Tibial artery (tissue), 4 donors: ENCODE data around the gene ACRV1.

ENCODE experiments used
- DNase-seq, 2 donors: peaks; one replicate each; pipeline ENCODE4 v3.0.0-alpha.2; 2019
- H3K27ac ChIP-seq, 2 donors: fragments of 200-600 bp; sonication (generic) in 1 of 2; 1 replicate in 1 of 2; 2 replicates in 1 of 2; pipeline ENCODE4 v1.5.1; 2018 to 2019; ENCODE audit warnings: mild to moderate bottlenecking in 1 of 2
- H3K27me3 ChIP-seq, 2 donors: fragments of 200-600 bp; sonication (generic) in 1 of 2; one replicate each; pipeline versions ENCODE4 v1.5.1 to v1.6.0; 2016 to 2019
- H3K36me3 ChIP-seq, 3 donors: fragments of 200-600 bp; sonication (generic) in 2 of 3; one replicate each; pipeline ENCODE4 v1.5.1; 2016 to 2019; ENCODE audit warnings: mild to moderate bottlenecking in 2 of 3
- H3K4me1 ChIP-seq, 4 donors: fragments of 200-600 bp; sonication (generic) in 2 of 4; 1 replicate in 3 of 4; 2 replicates in 1 of 4; pipeline ENCODE4 v1.5.1; 2016 to 2019
- H3K4me3 ChIP-seq, 2 donors: fragments of 200-600 bp; sonication (generic) in 1 of 2; 1 replicate in 1 of 2; 2 replicates in 1 of 2; pipeline ENCODE4 v1.5.1; 2018 to 2019; ENCODE audit warnings: mild to moderate bottlenecking in 2 of 2
- H3K9me3 ChIP-seq, 3 donors: fragments of 200-600 bp; sonication (generic) in 1 of 3; one replicate each; pipeline ENCODE4 v1.5.1; 2016 to 2019
- CTCF ChIP-seq, 2 experiments: fragments of 200-600 bp in 1 of 2; fragments of 450-650 bp in 1 of 2; IDR thresholded peaks; one replicate each; pipeline ENCODE4 v1.5.1; 2017 to 2019; ENCODE audit warnings: antibody characterized with exemption in 2 of 2, mild to moderate bottlenecking in 1 of 2, moderate library complexity in 1 of 2
- intact Hi-C: fragments of 100-400 bp; cut with DNase I; formaldehyde crosslinking; loops from one replicate; pipeline ENCODE4 v1.15.0; 2023; ENCODE audit warnings: low total_unique reads

ACRV1 gene

GRCh38 chr11:125688632-125689031 is 8.0 kb upstream of the ACRV1 start:
- Histone ChIP-seq H3K4me3 (no peak overlapping the region), H3K4me1 (no peaks in the 10 kb centered on the region), H3K27me3 (no peaks in the 10 kb centered on the region), H3K36me3 (no peaks in the 10 kb centered on the region), H3K9me3 (no peaks in the 10 kb centered on the region), H3K27ac (no peak overlapping the region)
- no peak for DNase-seq
- no peak for TF ChIP-seq CTCF (IDR thresholded peaks at IDR 0.05)
- intact Hi-C loops: no loop called here

GRCh38 chr11:125688066-125688465 is 7.4 kb upstream of the ACRV1 start:
- intact Hi-C loops: no loop called here
- no peaks in the 10 kb centered on the region for H3K4me1 ChIP-seq
- no peak for TF ChIP-seq CTCF (IDR thresholded peaks at IDR 0.05)
- no peak overlapping the region for H3K27ac ChIP-seq
- H3K9me3 ChIP-seq: no peaks in the 10 kb centered on the region
- no peak for DNase-seq
- no peaks in the 10 kb centered on the region for H3K36me3 ChIP-seq
- no peak overlapping the region for H3K4me3 ChIP-seq
- H3K27me3 ChIP-seq: no peaks in the 10 kb centered on the region

GRCh38 chr11:125685228-125685627 is 4.6 kb upstream of the ACRV1 start:
- intact Hi-C loops: no loop called here
- Histone ChIP-seq H3K36me3 (no peaks in the 10 kb centered on the region), H3K27me3 (no peaks in the 10 kb centered on the region), H3K27ac (no peak overlapping the region), H3K9me3 (no peaks in the 10 kb centered on the region), H3K4me3 (no peak overlapping the region), H3K4me1 (no peaks in the 10 kb centered on the region)
- DNase-seq: no peak
- TF ChIP-seq CTCF (IDR thresholded peaks at IDR 0.05): no peak

GRCh38 chr11:125679837-125680236 is 810 bp downstream of the ACRV1 start:
- Histone ChIP-seq H3K9me3 (no peaks in the 10 kb centered on the region), H3K27ac (no peak overlapping the region), H3K4me1 (no peaks in the 10 kb centered on the region), H3K36me3 (peaks cover 0 to 11% (median 7%) of the 10 kb centered on the region in 3 donors), H3K27me3 (no peaks in the 10 kb centered on the region), H3K4me3 (no peak overlapping the region)
- intact Hi-C loops: no loop called here
- DNase-seq: no peak
- no peak for TF ChIP-seq CTCF (IDR thresholded peaks at IDR 0.05)

GRCh38 chr11:125679397-125679796 is 1.2 kb downstream of the ACRV1 start:
- no peak for TF ChIP-seq CTCF (IDR thresholded peaks at IDR 0.05)
- H3K27ac ChIP-seq: no peak overlapping the region
- no peaks in the 10 kb centered on the region for H3K27me3 ChIP-seq
- intact Hi-C loops: no loop called here
- no peaks in the 10 kb centered on the region for H3K4me1 ChIP-seq
- peaks cover 0 to 11% (median 7%) of the 10 kb centered on the region in 3 donors for H3K36me3 ChIP-seq
- H3K4me3 ChIP-seq: no peak overlapping the region
- DNase-seq: no peak
- H3K9me3 ChIP-seq: no peaks in the 10 kb centered on the region

- intact Hi-C loops: no loop called here
- no peak overlapping the region for H3K4me3 ChIP-seq
- H3K9me3 ChIP-seq: no peaks in the 10 kb centered on the region
- no peaks in the 10 kb centered on the region for H3K4me1 ChIP-seq
- no peak for DNase-seq
- peaks cover 0 to 11% (median 7%) of the 10 kb centered on the region in 3 donors for H3K36me3 ChIP-seq
- no peak overlapping the region for H3K27ac ChIP-seq
- no peaks in the 10 kb centered on the region for H3K27me3 ChIP-seq
- TF ChIP-seq CTCF (IDR thresholded peaks at IDR 0.05): no peak
These were observed 5.5 kb downstream of the ACRV1 start for GRCh38 chr11:125675196-125675595.
